DMS153 treated with DMSO at 0.1 percent for 48 hours (cell line): ENCODE results near the gene MED28.

Source experiments
- DNase-seq: peaks from one replicate; lab custom pipeline; 2025; ENCODE audit not compliant: unreplicated experiment; lab: John Stamatoyannopoulos, UW

The MED28 gene

DNA sequence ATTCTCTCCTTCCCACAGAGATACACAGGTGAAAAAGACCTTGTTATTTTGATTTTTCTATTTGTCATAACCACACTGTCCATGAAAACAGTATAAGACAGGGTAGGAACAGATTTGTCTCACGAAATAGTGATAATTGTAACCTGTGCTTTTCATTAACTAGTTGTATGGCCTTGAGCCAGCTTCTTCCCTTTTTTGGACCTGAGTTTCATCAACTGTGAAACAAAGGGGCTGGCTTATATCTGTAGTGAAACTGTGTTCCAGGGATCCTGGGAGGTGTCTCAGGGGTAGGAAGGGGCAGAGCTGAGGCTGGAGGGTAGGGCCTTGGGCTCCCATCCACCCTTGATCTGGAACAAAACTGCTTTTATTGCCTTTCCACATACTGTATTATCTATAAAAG lies 50.9 kb downstream of the MED28 start:
- DNase-seq, result no peak

DNA sequence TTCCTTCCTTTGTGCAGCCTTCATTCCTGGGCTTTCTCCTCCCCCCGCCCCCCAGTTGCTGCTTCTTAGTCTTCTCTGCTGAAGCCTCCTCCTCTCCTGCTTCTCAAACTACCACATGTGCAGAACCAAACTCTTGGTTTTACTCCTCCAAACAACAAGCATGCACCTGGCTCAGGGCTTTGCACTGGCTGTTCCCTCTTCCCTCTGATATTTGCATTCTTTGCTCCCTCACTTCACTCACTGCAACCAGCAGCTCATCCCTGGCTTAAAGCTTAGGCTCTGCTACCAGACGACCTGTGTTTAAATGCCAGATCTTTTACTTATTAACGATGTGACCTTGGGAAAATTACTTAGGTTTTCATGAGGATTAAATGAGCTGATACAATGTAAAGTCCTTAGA lies 51.4 kb downstream of the MED28 start:
- DNase-seq, result no peak

DNA sequence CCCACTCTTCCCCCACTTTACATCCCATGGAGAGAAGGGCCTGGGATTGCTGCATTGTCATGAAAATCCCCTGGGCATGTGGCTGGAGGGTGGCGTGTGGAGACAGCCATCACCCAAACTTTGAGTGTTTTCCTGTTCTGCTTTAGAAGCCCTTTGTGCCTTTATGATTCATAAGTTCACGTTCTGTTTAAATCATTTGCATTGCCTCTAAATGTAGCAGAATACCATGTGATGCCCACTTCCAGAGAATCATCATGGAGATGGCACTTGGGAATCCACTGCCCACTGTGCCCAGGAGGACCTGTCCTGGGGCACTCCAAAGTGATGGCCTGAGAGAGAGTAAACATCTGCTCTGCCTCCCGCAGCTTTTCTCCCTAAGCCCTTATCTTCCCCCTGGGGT lies 52.8 kb downstream of the MED28 start:
- DNase-seq, result no peak

- DNase-seq, result no peak
Observed at GRCh38 chr4:17667653-17668201, 53.3 kb downstream of the MED28 start.

GRCh38 chr4:17670423-17670822 lies 56.0 kb downstream of the MED28 start:
- DNase-seq, result no peak

DNA sequence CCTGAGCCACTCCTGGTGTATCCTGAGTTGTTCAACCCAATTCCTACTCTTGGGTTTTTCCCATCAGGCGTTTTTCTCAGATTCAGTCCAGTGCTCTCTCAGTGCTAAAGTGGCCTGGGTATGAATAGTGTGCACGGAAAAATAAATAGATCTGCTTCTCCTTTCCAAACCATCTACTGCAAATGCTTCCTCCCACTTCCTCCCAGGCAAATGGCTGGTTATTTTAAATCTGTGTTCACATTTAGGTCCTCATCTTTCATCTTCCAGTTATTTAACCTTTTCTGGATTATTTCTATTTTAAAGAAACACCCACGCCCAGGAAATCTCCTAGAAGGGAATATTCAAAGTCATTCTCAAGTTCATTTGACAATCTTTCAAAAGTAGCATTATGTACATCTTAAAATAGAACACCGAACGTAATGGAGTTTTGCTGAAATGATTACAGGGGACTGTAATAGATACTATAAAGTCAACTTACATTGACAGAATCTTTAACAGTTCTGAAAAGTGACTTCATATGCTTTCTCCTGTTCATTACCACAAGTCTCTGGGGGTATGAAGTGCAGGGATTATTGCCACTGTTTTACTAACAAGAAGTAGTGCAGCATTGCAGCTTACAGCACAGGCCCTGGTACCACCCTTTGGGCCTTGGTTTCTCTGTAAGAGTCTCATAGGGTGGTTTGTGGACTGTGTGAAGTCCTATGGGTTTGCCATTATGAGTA lies 66.3 kb downstream of the MED28 start:
- DNase-seq, result no peak

DNA sequence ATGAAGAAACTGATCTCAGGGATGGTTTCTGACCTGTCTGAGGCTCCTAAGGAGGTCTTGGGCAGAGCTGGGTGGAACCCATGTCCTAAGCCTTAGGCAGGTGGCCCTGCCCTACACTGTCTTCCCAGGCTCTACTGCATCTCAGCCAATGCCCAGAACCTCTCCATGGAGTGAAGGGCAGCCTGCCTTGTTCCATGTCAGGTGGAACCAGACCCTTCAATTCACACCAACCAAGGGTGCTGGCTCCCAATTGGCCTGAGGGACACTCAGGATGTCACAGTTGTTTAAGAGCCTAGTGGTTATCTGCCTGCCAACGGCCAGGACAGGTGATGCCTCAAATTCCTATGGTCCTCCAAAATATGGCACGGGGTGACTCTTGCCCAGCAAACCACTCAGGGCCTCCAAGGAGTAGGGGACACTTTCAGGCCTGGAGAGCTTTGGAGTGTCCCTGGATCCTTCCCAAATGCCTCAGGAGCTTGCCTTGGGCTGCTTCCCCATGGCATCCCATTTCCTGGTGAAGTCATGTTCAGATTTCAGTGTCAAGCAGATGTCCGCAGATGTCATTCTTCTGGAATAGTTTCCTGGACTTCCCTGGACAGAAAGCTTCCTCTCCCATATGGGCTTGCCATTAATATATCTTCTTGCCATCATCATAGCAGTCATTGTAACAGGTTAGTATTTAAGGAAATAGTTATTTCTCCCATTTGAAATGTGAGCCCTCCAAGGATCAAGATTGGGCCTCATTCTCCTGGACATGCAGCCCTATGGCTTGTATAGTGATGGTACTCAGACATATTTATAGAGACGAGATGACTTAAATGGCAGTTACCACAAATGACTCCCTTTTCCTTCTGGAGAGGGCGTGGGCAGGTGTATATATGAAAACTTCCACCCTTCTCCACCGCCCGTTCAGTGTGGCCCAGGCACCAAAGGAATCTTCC lies 67.1 kb downstream of the MED28 start:
- no peak for DNase-seq

- DNase-seq, result no peak
Observed at GRCh38 chr4:17682222-17682566, 67.8 kb downstream of the MED28 start.
